Activated CD4-positive, alpha-beta T cell treated with anti-CD3 and anti-CD28 coated beads, Interleukin-2, Interleukin-4, amounts not matched to agents 100 ng/mL and 50 ng/mL, durations not matched to agents 16 hours and 8 hours (primary cell): ENCODE results near the gene NSG1.
"Not testable (repeated sequence)": the region's sequence is repeated elsewhere in the genome, so short reads cannot be mapped to it uniquely, and the experiment has no call there.

ENCODE experiments used
- DNase-seq: peaks from one replicate; pipeline ENCODE4 v3.0.0-alpha.2; 2020; ENCODE audit warnings: low spot score

The NSG1 gene

DNA sequence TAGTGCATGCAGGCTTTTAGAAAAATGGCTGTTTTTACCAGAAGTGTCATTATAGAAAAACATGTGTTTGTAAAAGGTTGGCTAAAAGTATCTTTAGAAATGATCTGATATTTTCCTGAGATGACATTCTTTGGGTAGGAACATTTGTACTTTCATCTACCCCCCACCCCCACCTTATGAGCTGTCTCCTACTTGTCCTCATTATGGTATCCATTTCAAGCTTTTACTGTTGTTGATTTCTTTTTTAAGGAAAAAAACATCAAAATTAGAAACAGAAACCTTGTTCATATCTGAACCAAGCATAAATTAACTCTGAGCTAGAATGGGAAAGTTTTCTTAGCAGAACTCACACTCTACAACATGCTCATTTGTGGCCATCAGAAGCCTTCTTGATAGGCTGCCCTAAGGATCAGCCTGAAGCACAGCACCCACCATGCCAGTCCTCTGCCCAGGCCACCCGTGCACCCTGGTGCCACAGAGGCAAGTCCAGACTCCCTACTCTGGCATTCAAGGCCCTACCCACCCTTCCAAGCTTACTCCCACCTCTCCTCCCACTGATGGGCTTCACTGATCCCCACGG is 49.4 kb downstream of the NSG1 start:
- no peak for DNase-seq

GRCh38 chr4:4437798-4438470 is 51.0 kb downstream of the NSG1 start:
- no peak for DNase-seq

DNA sequence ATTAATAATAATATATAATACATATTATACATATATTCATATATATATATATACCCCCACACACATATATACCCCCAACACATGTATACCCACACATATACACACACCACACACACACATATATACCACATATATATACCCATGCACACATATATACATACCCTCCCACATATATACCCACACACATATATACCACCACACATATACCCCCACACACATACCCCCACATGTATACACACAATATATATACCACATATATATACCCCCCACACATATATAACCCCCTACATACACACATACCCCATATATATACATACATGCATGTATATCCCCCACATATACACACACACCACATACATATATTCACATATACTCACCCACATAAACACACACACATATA is 52.0 kb downstream of the NSG1 start:
- DNase-seq, result no peak

- DNase-seq, result no peak
Measured at GRCh38 chr4:4439782-4440181, 52.9 kb downstream of the NSG1 start.

DNA sequence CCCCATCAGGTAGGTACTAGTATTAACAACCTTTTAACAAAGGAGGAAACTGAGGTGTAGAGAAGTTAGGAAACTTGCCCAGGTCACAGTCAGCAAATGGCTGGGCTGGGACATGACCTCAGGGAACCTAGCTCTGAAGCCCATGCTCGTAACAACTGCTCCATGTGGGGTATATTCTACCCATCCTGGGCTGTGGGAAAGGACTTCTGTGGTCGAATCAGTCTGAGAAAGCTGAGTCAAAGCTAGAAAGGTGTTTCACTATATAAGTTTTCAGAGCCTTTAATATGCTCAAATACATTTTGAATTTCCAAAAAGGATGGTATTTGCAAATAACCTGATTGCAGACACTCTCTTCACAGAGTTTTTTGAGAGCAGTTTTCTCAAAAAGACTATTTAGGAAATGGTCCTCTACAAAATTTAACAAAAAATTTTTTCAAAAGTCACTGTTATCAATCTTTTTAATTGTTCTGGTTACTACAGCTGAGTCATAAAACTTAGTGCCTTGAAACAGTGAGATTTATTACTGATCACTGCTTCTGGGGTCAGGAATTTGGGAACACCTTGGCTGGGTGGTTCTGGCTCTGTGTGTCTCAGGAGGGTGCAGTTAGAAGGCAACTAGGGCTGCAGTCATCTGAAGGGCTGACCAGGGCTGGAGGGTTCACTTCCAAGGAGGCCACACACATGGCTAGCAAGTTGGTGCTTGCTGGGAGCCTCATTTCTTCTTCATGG is 53.6 kb downstream of the NSG1 start:
- DNase-seq, result peak; percentile 36

- no peak for DNase-seq
Measured at GRCh38 chr4:4443821-4444220, 56.9 kb downstream of the NSG1 start.

GRCh38 chr4:4446434-4446833 is 59.5 kb downstream of the NSG1 start:
- DNase-seq, result peak; percentile 18

GRCh38 chr4:4455210-4455865 is 68.4 kb downstream of the NSG1 start:
- no peak for DNase-seq

DNA sequence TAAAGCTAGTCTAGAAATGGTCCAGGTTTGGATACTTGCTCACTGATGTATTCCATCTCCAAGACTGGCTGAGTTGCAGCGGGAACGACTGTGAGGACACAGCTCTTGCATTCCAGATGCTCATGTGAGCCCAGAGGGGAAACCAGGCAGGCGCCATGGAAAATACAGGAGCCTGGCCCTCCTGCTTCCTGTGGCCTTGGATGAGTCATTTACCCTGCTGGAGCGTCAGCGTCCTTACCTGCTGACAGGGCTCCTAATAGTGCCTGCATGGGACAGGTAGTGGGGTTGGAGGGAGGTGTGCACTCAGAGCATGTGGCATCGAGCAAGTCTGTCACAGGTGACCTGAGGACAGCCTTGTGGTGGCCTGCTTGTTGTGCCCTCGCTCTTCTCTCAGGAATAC is 69.4 kb downstream of the NSG1 start:
- DNase-seq, result no peak

- no peak for DNase-seq
Measured at GRCh38 chr4:4456816-4457578, 70.1 kb downstream of the NSG1 start.

DNA sequence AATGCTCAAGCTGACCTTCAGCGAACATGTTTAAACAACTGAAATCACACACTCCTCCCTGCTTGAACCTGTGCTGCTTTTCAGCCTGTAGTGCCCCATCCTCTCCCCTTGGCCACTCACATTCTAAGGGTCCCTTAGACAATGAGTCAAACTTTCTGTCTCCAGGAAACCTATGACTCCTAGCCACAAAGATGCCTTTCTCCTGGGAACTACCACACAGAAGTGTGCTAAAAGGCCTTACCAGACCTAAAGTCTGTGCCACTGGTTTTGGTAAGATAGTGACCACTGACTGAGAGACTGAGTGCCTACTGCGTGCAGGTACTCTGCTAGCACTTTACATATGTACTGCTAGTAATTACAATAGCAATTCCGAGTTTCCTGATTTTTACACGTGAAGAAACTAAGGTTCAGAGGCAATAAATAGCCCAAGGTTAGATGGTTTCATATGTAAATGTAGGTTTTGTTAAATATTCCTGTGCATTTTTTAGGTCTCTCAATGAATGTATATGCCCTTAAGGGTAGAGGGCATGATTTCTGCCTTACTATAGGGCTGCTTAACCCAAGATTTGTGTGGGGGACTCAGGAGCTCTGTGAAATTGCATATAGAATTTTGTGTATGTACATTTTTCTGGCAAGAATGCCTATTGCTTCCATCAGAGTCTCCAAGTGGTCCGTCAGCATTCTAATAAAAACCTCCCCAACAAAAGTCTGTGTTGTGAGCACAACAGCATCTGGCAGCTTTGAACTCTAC is 71.1 kb downstream of the NSG1 start:
- DNase-seq, result no peak

- no peak for DNase-seq
Measured at GRCh38 chr4:4459181-4459580, 72.3 kb downstream of the NSG1 start.

GRCh38 chr4:4460759-4461158 is 73.9 kb downstream of the NSG1 start:
- DNase-seq, result peak; percentile 47

- no peak for DNase-seq
Measured at GRCh38 chr4:4461178-4461577, 74.3 kb downstream of the NSG1 start.

DNA sequence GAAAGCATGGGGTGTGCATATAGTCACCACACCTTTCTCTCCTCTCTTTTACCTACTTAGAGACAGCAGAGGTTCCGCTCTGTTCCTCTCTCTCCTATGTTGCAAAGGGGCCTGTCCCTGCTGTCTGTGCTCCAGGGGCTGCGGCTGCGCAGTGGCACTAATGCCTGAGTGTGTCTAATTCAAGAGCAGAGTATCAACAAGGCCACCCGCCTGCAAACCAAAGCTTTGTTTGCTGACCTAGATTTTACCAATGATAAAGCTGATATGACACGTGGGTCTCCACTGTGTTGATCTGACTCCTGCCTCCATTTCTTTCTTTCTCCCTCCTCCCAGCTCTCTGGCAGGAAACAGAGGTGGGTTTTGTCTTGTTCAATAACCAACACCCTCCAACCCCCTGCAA is 74.9 kb downstream of the NSG1 start:
- peak; percentile 18 for DNase-seq

DNA sequence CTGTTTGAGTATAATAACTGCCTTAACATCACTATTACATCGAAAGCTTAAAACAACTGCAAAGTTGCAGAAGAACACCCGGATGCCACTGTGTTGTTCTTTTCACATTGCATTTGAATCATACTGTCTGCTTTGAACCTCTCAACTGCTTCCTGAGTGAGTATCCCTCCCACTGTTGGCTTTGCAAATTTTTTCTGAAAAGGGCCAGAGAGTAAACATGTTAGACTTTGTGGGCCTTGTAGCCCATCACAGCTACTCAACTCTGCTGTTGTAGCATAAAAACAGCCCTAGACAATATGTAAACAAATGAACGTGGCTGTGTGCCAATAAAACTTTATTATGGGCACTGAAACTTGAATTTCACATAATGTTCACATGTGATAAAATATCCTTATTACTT is 76.1 kb downstream of the NSG1 start:
- no peak for DNase-seq

DNA sequence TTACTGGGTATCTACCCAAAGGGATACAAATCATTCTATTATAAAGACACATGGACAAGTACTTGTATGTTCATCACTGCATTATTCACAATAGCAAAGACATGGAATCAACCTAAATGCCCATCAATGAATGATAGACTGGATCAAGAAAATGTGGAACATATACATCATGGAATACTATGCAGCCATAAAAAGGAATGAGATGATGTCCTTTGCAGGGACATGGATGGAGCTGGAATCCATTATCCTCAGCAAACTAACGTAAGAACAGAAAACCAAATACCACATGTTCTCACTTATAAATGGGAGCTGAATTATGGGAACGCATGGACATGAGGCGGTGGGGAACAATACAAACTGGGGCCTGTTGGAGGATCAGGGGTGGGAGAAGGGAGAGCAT is 78.3 kb downstream of the NSG1 start:
- not testable (repeated sequence) for DNase-seq
